ENCODE results near the gene GNA12.

DNA sequence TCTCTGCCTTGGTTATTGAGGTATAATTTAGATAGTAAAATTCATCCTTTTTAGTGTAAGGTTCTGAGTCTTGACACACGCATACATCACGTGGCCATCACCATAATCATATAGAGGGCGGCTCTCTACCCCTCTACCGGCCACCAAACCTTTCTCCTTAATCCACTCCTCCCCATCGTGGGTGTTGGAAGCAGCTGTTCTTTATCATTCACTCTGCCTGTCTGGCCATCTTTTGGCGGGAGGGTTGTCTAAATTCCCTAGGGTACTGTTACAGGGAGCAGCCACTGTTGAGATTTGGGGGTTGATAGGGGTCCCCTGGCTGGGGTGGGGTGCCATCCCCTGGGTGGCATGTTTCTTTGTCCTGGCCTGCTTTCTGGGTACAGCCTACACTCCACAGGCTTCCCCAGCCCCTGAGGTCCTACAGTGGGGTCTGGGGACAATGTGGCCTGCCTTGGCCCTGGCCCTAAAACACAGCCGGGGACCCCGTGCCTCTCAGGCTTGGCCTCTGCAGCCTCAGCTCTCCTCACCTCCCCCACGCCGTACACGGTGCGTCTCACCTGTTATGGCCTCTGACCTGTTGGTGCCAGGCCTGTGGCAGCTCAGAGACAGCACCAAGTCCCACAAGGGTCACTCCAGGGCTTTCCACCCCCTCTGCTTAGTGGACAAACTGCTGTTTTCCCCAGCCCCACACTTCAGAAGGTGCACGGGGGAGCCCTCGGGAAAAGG is 138.6 kb downstream of the GNA12 start:
- TF ChIP-seq, protein P1, sequence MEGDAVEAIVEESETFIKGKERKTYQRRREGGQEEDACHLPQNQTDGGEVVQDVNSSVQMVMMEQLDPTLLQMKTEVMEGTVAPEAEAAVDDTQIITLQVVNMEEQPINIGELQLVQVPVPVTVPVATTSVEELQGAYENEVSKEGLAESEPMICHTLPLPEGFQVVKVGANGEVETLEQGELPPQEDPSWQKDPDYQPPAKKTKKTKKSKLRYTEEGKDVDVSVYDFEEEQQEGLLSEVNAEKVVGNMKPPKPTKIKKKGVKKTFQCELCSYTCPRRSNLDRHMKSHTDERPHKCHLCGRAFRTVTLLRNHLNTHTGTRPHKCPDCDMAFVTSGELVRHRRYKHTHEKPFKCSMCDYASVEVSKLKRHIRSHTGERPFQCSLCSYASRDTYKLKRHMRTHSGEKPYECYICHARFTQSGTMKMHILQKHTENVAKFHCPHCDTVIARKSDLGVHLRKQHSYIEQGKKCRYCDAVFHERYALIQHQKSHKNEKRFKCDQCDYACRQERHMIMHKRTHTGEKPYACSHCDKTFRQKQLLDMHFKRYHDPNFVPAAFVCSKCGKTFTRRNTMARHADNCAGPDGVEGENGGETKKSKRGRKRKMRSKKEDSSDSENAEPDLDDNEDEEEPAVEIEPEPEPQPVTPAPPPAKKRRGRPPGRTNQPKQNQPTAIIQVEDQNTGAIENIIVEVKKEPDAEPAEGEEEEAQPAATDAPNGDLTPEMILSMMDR (IDR thresholded peaks at IDR 0.05): no peak
- TF ChIP-seq POLR2A (IDR thresholded peaks at IDR 0.05): no peak
